GM21529 (cell line): ENCODE data around the gene PGK1.
"Not testable (repeated sequence)": the region's sequence is repeated elsewhere in the genome, so short reads cannot be mapped to it uniquely, and the experiment has no call there.

ENCODE experiments used
- ATAC-seq: cut with Tn5 transposase; IDR thresholded peaks from one replicate; pipeline ENCODE4 v1.9.1; 2021; ENCODE audit not compliant: unreplicated experiment

Gene PGK1

GRCh38 chrX:78103623-78104446 is at the start of gene PGK1:
TSS of gene PGK1 (plus strand) at chrX:78104248. CDS start at chrX:78104341, 93 bp downstream.
- ATAC-seq: peak; percentile 90

- no peak for ATAC-seq
Observed at GRCh38 chrX:78063687-78064086, 40.4 kb upstream of the PGK1 start.

- no peak for ATAC-seq
Observed at GRCh38 chrX:78064152-78064551, 39.9 kb upstream of the PGK1 start.

GRCh38 chrX:78064698-78065601 is 39.1 kb upstream of the PGK1 start:
- ATAC-seq: peak; percentile 78

GRCh38 chrX:78066110-78066509 is 37.9 kb upstream of the PGK1 start:
- no peak for ATAC-seq

DNA sequence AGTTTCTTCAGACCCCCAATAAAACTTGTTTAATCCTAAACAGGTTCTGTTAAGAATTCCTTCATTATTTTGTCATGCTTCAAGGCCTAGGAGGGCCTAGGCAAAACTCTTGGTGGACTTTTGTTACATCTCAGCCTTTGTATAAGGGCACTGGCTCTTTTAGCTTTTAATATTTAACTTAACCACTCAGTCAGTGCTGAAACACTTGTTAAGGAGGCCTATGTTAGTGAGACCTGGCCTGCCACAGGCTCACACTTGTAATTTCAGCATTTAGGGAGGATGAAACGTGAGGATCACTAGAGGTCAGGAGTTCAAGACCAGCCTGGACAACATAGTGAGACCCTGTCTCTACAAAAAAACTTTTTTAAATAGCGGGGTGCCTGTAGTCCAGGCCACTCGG is 32.7 kb upstream of the PGK1 start:
- ATAC-seq: no peak

DNA sequence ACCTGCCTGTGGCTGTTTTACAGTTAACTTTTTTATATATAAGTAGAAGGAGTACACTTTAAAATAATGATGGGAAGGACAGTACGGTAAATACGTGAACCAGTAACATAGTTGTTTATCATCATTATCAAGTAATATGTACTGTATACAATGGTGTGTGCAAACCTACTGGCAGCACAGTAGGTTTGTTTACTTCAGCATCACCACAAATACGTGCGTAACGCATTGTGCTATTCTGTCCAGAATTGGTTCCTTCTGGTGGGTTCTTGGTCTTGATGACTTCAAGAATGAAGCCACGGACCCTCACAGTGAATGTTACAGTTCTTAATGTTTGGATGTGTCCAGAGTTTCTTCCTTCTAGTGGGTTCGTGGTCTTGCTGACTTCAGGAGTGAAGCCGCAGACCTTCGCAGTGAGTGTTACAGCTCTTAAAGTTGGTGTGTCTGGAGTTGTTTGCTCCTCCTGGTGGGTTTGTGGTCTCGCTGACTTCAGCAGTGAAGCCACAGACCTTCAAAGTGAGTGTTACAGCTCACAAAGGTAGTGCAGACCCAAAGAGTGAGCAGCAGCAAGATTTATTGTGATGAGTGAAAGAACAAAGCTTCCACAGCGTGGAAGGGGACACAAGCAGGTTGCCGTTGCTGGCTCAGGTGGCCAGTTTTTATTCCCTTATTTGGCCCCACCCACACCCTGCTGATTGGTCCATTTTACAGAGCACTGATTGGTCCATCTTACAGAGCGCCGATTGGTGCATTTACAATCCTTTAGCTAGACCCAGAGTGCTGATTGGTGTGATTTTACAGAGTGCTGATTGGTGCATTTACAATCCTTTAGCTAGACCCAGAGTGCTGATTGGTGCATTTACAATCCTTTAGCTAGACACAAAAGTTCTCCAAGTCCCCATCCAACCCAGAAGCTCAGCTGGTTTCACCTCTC is 30.6 kb upstream of the PGK1 start:
- not testable (repeated sequence) for ATAC-seq

DNA sequence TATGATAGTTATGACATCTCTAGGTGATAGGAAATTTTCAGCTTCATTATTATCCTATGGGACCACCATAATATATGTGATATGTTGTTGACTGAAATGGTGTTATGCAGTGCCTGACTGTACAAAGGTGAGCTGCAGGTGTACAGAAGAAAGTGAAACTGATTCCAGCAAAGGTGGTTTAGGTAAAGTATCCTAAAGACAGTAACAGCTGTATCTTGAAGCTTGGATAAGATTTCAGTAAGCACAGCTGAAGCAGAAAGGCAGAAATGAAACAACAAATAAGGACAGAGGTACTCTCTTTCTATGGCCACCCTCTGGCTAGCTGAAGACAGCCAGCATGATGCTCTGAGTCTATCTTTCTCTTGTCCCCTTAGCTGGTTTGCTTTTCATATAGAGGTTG is 30.0 kb upstream of the PGK1 start:
- ATAC-seq: no peak

- no peak for ATAC-seq
Observed at GRCh38 chrX:78075787-78076389, 28.2 kb upstream of the PGK1 start.

DNA sequence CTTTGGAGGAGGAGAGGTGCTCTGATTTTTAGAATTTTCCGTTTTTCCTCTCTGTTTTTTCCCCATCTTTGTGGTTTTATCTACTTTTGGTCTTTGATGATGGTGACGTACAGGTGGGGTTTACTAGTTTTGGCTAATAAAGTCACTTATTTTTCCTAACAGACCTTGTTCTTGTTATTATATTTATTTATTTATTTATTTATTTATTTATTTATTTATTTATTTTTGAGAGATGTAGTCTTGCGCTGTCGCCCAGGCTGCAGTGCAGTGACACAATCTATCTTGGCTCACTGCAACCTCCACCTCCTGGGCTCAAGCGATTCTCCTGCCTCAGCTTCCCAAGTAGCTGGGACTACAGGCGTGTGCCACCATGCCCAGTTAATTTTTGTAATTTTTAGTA is 22.6 kb upstream of the PGK1 start:
- not testable (repeated sequence) for ATAC-seq

DNA sequence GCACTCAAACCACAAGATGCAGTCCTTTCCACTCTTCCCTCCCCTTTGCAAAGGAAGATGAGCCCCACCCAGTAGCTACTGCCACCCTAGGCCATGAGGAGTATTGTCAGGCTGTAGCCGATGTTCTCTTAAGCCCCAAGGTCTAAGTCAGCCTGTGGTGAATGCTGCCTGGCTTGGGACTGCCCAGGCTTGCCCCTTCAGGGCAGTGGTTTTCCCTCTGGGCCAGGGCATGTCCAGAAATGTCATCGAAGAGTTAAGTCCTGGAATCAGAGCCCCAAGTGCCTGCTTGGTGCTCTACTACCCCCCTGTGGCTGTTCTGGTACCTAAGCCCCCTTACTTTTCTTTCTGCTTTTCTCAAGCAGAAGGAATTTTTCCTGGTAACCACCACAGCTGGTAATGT is 11.8 kb upstream of the PGK1 start:
- peak; percentile 81 for ATAC-seq

GRCh38 chrX:78098108-78098507 is 5.9 kb upstream of the PGK1 start:
- ATAC-seq: no peak

DNA sequence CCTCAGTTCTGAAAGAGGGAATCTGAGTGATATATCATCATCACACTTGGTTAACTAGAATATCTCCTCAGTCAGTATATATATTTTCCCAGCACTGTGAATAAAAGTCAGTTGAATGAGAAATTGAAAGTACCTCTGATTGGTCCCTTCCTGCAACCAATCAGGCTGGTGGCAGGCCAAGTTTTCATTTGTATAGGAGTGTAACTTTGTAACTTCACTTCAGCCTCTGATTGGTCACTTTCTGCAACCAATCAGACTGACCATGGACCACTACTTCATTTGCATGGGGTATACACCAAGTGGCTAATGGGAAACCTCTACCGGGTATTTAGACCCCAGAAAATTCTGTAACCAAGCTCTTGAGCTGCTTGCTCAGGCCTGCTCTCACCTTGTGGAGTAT is 2.0 kb upstream of the PGK1 start:
- ATAC-seq: no peak

- ATAC-seq: no peak
Observed at GRCh38 chrX:78103001-78103622, 936 bp upstream of the PGK1 start.

GRCh38 chrX:78104447-78105176 is 564 bp downstream of the PGK1 start:
- ATAC-seq: peak; percentile 32

GRCh38 chrX:78105944-78106650 is 2.0 kb downstream of the PGK1 start:
- no peak for ATAC-seq

GRCh38 chrX:78106651-78106986 is 2.6 kb downstream of the PGK1 start:
- ATAC-seq: no peak

DNA sequence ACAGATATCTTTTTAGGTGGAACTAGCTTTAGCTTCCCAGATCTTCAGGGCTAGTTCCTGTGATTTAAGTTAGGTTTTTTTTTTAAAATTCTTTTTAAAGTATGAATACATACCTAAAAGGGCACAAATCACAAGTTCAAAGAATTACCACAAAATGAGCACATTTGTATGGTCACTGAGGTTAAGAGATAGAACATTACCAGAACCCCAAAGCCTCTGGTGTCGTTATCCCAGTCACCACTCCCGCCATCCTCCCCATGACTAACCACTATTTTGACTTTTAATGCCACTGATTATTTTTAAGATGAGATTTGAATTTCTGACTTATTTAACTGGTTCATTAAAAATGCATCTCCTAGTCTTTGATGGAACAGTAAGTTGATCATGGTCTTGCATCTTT is 5.4 kb downstream of the PGK1 start:
- no peak for ATAC-seq
